GM21825 (cell line): ENCODE measurements around the gene TRIM41.
"Not testable (repeated sequence)": the region's sequence is repeated elsewhere in the genome, so short reads cannot be mapped to it uniquely, and the experiment has no call there.

Experiments used
- ATAC-seq: cut with Tn5 transposase; IDR thresholded peaks from one replicate; pipeline ENCODE4 v1.9.1; 2021; ENCODE audit warnings: mild to moderate bottlenecking, moderate library complexity; ENCODE audit not compliant: unreplicated experiment

Gene TRIM41

DNA sequence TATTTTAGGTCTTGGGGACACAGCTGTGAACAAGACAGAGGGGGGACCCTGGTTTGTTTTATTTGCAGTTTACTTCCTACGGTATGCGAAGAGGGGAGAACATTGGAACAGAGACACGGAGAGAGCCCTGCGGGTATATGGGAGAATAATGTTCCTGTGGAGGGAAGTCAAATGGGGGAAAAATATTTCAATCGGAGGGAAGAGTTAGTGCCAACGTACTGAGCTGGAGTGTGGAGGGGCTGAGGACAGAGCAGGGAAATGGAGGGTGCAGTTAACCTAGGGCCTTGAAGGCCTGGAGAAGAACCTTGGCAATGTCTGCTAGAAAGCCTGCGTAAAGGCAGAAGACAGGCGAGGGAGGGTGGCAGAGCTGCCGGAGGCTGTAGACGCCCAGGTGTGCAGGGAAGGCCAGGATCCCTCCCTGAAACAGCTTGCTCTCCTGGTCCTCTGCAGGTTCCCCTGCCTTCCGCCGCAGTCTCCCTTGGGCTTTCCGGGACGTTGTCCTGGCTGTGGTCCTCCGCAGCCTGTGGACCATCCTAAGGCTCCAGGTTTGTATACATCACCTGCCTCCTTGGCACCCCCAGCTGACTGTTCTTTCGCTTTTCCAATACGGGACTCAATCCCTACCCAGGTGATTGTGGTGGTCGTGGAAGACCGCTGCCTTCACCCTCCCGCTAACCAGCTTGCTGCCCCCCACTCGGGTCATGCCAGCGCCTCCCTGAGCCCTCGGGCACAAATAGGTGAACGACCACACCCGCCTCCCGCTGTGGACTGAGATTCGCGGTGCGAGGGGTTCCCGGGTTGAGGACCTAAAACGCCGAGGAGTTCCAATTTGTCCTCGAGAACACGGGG lies 22.6 kb downstream of the TRIM41 start:
- ATAC-seq, result peak; percentile 3

DNA sequence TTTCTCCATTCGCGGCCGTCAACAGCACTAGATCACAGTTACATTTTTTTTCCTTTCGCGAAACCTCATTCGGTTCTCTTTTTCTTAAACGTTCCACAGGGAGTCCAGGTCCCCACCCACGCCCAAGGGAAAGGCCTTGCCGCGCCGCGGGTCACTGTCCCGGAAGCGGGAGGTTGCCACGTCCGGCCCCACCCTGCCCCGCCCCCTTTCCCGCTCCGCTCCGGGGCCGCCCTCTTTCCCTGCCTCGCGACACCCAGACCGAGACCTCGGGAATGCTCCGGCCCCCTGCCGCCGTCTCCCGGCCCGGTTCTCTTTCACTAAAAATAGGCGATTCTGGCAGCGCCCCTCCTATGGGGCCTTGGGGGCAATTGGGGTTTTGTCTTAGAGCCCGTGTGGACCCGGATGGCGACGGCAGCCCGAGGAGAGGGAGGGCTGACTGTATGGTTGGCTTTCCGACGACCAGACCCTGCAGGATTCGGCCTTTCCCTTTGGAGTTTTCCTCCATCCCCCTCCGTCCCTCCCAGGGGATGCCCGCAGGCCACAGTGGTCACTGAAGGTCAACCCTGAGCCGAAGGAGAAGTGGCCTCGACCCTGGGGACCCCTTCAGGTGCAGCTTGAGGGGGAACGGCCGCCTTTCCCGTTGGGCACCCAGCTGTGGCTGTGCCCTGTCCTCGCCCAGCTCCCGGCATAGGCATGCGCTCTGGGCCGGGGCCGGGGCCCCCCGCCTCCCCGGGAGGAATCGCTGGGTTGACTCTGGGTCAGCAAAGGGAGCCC lies 23.4 kb downstream of the TRIM41 start:
- ATAC-seq, result peak; percentile 42

- no peak for ATAC-seq
These were observed 25.2 kb downstream of the TRIM41 start for GRCh38 chr5:181248277-181248676.

GRCh38 chr5:181255276-181255675 lies 32.2 kb downstream of the TRIM41 start:
- no peak for ATAC-seq

GRCh38 chr5:181255836-181256578 lies 32.9 kb downstream of the TRIM41 start:
- no peak for ATAC-seq

GRCh38 chr5:181258576-181258975 lies 35.5 kb downstream of the TRIM41 start:
- ATAC-seq, result no peak

DNA sequence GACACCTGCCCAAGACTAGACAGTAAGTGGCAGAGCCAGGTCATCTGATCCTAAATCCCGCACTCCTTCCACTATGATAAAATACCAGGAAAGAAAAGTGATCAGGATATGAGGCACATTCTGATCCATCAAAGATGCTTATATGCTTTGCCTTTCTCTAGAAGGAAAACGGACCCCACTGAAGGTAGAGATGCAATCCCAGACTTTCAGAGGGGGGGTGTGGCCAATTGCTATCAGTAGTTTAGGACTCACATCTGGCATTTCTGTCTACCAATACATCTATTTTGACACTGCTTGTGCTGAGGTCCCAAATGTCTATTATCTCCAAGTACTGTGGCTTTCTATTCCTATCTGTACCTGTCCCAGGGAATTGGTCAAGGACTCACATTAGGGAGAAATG lies 36.2 kb downstream of the TRIM41 start:
- ATAC-seq, result no peak

- peak; percentile 1 for ATAC-seq
These were observed 37.1 kb downstream of the TRIM41 start for GRCh38 chr5:181259974-181260719.

GRCh38 chr5:181260720-181261319 lies 37.7 kb downstream of the TRIM41 start, which contains the start of gene TRIM52:
Gene TRIM52, minus strand, starts transcription at chr5:181261143. Its CDS starts 330 bp downstream, at chr5:181260813.
- ATAC-seq, result peak; percentile 80

DNA sequence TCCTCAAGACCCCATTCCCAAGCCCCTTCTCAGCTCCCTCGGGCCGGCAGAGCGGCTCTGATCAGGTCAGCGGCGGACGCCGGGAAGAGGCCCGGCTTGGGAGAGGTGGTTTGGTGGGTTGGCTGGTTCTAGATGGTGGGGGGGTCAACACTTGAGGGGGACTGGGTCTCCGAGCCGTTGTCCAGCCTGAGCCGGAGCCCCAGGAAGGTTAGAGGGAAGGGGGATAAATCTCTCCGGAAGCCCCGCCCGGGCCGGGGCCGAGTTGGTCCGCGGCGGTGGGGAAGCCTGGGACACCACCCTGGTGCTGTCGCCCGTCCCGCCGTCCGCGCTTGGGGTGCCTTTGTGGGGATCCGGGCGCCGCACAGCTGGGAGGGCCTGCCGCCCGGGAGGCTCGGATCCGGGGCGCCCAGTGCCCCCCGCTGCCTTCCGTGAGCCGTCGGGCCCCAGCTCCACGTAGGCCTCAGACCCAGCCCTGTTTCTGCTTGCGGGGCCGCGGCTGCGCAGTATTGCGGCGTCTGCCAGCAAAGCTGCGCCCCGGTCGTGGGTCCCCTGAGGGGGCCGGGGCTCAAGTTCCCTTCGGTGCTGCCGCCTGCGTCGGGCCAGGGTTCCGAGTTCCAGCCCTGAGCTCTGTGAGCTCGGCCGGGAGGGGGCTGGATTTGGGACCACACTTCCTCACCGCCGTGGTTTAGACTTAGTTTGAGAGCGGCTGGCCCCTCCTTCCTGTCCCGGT lies 38.4 kb downstream of the TRIM41 start:
- ATAC-seq, result peak; percentile 47

GRCh38 chr5:181263633-181264032 lies 40.6 kb downstream of the TRIM41 start:
- no peak for ATAC-seq

- ATAC-seq, result no peak
These were observed 42.1 kb downstream of the TRIM41 start for GRCh38 chr5:181265092-181265671.

- not testable (repeated sequence) for ATAC-seq
These were observed 44.3 kb downstream of the TRIM41 start for GRCh38 chr5:181267291-181267904.

- not testable (repeated sequence) for ATAC-seq
These were observed 44.8 kb downstream of the TRIM41 start for GRCh38 chr5:181267907-181268306.

GRCh38 chr5:181271081-181271480 lies 48.0 kb downstream of the TRIM41 start:
- no peak for ATAC-seq

DNA sequence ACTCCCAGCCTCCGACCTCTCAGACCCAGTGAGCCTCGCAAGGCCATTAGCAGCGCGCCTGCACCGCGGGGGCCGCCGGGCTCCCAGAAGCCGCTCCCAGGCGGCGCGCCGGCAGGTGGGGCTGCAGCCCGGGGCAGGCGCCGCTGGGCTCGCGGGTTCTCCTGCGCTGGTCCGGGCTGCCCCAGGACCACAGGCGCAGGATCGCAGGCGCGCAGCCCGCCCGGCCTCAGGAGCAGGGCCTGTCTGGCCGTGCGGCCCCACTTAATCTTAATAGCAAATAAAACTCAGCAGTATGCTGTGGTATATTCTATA lies 50.3 kb downstream of the TRIM41 start:
- ATAC-seq, result not testable (repeated sequence)

- ATAC-seq, result no peak
These were observed 57.2 kb downstream of the TRIM41 start for GRCh38 chr5:181280251-181280762.
